Inflammatory macrophage (primary cell): ENCODE measurements around the gene CELSR2.

Experiments
- DNase-seq, 2 donors: peaks; one replicate each; pipeline ENCODE4 v3.0.0-alpha.2; 2020 to 2022

The CELSR2 gene

GRCh38 chr1:109307274-109308021 lies 58.1 kb downstream of the CELSR2 start:
- DNase-seq, result peak; percentile 25 to 26

GRCh38 chr1:109309347-109309746 lies 60.0 kb downstream of the CELSR2 start:
- DNase-seq, result peak; percentile 30 to 50

- DNase-seq, result no peak
Observed at GRCh38 chr1:109312246-109312645, 62.9 kb downstream of the CELSR2 start.

GRCh38 chr1:109312978-109313775 lies 63.8 kb downstream of the CELSR2 start:
- DNase-seq, result peak; percentile 17 to 41

- DNase-seq, result no peak
Observed at GRCh38 chr1:109314795-109315194, 65.5 kb downstream of the CELSR2 start.

GRCh38 chr1:109315288-109315687 lies 65.9 kb downstream of the CELSR2 start:
- DNase-seq, result no peak

GRCh38 chr1:109316506-109316905 lies 67.2 kb downstream of the CELSR2 start:
- DNase-seq, result no peak

GRCh38 chr1:109319114-109319513 lies 69.8 kb downstream of the CELSR2 start:
- DNase-seq, result no peak

GRCh38 chr1:109322974-109323373 lies 73.6 kb downstream of the CELSR2 start:
- no peak for DNase-seq
